Gastroesophageal sphincter (tissue), 3 donors: ENCODE results near the gene PPP2R3A.

ENCODE experiments used
- POLR2A ChIP-seq, 2 donors: fragments of 450-650 bp; IDR thresholded peaks; one replicate each; pipeline ENCODE4 v1.6.1; 2017; ENCODE audit warnings: antibody characterized with exemption in 2 of 2, mild to moderate bottlenecking in 2 of 2, moderate library complexity in 1 of 2
- TF ChIP-seq, protein P1 (sequence below), 4 experiments: fragments of 200-600 bp in 2 of 4; fragments of 450-650 bp in 2 of 4; sonication (generic) in 1 of 4; IDR thresholded peaks; one replicate each; pipeline ENCODE4 v1.5.1; 2017 to 2019; ENCODE audit warnings: antibody characterized with exemption in 4 of 4, mild to moderate bottlenecking in 2 of 4, moderate library complexity in 2 of 4

DNA sequence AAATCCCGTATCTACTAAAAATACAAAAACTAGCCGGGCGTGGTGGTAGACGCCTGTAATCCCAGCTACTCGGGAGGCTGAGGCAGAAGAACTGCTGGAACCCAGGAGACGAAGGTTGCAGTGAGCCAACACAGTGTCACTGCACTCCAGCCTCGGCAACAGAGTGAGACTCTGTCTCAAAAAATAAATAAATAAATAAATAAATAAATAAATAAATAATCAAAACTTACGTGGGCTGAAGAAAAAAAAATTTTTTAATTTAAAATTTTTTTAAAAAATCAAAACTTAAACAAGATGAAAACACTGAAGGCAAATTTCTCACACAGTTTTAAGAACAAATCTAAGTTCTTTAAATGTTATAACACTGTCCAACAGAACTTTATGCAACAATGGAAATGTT, 216.2 kb downstream of the PPP2R3A start:
- TF ChIP-seq, protein P1, sequence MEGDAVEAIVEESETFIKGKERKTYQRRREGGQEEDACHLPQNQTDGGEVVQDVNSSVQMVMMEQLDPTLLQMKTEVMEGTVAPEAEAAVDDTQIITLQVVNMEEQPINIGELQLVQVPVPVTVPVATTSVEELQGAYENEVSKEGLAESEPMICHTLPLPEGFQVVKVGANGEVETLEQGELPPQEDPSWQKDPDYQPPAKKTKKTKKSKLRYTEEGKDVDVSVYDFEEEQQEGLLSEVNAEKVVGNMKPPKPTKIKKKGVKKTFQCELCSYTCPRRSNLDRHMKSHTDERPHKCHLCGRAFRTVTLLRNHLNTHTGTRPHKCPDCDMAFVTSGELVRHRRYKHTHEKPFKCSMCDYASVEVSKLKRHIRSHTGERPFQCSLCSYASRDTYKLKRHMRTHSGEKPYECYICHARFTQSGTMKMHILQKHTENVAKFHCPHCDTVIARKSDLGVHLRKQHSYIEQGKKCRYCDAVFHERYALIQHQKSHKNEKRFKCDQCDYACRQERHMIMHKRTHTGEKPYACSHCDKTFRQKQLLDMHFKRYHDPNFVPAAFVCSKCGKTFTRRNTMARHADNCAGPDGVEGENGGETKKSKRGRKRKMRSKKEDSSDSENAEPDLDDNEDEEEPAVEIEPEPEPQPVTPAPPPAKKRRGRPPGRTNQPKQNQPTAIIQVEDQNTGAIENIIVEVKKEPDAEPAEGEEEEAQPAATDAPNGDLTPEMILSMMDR (IDR thresholded peaks at IDR 0.05), result no peak
- no peak for TF ChIP-seq POLR2A (IDR thresholded peaks at IDR 0.05)
